K562 (cell line): ENCODE data around the gene IGSF21. TPM values are rescaled to one million over a fixed set of nuclear protein-coding genes. Genes with fewer than 3 reads are reported as not detected.
A peak's percentile ranks its signal among the peaks of the same experiment; 100 is the strongest.

Source experiments
- ATAC-seq: fragments of 200-7000 bp; cut with Tn5 transposase; 3 replicates; pipeline ENCODE4 v1.9.1; 2020; ENCODE audit warnings: moderate library complexity
- BruUV-seq: library from RNA; stranded (reverse); fragments of 400-500 nt; replicated peaks from 2 replicates; lab custom pipeline; 2021; lab: Mats Ljungman, UMichigan
- CTCF ChIA-PET: fragments of 300-600 bp; formaldehyde crosslinking; extraction: SDS; loops from one replicate; lab custom pipeline; 2021; ENCODE audit warnings: low intra/inter-chr PET ratio; lab: Yijun Ruan, JAX
- POLR2A ChIA-PET: fragments of 300-600, 350-650 bp; sonication (Branson Sonifier 250); formaldehyde crosslinking; extraction: SDS; loops from one replicate; lab custom pipeline; 2021; ENCODE audit warnings: antibody characterized with exemption, inconsistent platforms; lab: Yijun Ruan, JAX
- DNase-seq, 4 experiments: peaks; one replicate each; pipeline versions ENCODE4 v3.0.0 to v3.0.0-alpha.2; 2011 to 2018; ENCODE audit warnings: low spot score in 3 of 4, mixed read lengths in 3 of 4; ENCODE audit errors: extremely low read depth in 1 of 4
- FAIRE-seq: peaks from 2 replicates; lab custom pipeline; 2011; peaks lifted over from hg19 to GRCh38; lab: Jason Lieb, UNC
- H2AFZ ChIP-seq: 2 replicates; pipeline ENCODE4 v1.6.0; 2011; ENCODE audit warnings: low read depth, low read length, control low read depth, inconsistent platforms
- H3K27ac ChIP-seq: fragments of 200-600 bp; 3 replicates; pipeline ENCODE4 v1.8.0; 2011; ENCODE audit warnings: low read depth, mild to moderate bottlenecking, control low read depth, inconsistent platforms, low read length, moderate library complexity, mixed read lengths; ENCODE audit errors: extremely low read depth
- H3K27me3 ChIP-seq, 2 experiments: fragments of 300-600 bp in 1 of 2; 2 replicates in 1 of 2; 3 replicates in 1 of 2; pipeline versions ENCODE4 v1.6.0 to v1.8.0; 2011; ENCODE audit warnings: inconsistent platforms in 2 of 2, low read length in 2 of 2, mild to moderate bottlenecking in 1 of 2, mixed read lengths in 1 of 2, moderate library complexity in 1 of 2; ENCODE audit not compliant: control insufficient read depth in 2 of 2, insufficient read depth in 2 of 2
- H3K36me3 ChIP-seq: fragments of 300-600 bp; 3 replicates; pipeline ENCODE4 v1.8.0; 2011; ENCODE audit warnings: mild to moderate bottlenecking, low read length, inconsistent platforms; ENCODE audit not compliant: control insufficient read depth, insufficient read depth
- H3K4me1 ChIP-seq, 2 experiments: fragments of 200-600 bp in 1 of 2; replicated peaks in 1 of 2; 2 replicates in 1 of 2; 3 replicates in 1 of 2; pipeline versions ENCODE4 v1.5.1 to v1.8.0; 2011; ENCODE audit warnings: inconsistent platforms in 2 of 2, low read length in 2 of 2, mild to moderate bottlenecking in 1 of 2, mixed read lengths in 1 of 2, moderate library complexity in 1 of 2; ENCODE audit not compliant: control insufficient read depth in 2 of 2, insufficient read depth in 2 of 2
- H3K4me2 ChIP-seq: 2 replicates; pipeline ENCODE4 v1.6.1; 2011; ENCODE audit warnings: low read length, control low read depth, inconsistent platforms, mixed read lengths; ENCODE audit not compliant: insufficient read depth
- H3K4me3 ChIP-seq: fragments of 200-600 bp; sonication (generic), shearing (Covaris generic); 2 replicates; pipeline ENCODE4 v1.5.1; 2016; ENCODE audit warnings: control low read depth, inconsistent platforms
- H3K79me2 ChIP-seq: fragments of 200-600 bp; 3 replicates; pipeline ENCODE4 v1.8.0; 2011; ENCODE audit warnings: low read length, inconsistent platforms; ENCODE audit not compliant: control insufficient read depth, insufficient read depth
- H3K9ac ChIP-seq, 2 experiments: 2 replicates each; pipeline versions ENCODE4 v1.6.0 to v1.6.1; 2011; ENCODE audit warnings: low read depth in 2 of 2, low read length in 2 of 2, control low read depth in 1 of 2, inconsistent platforms in 1 of 2, mild to moderate bottlenecking in 1 of 2, mixed read lengths in 1 of 2; ENCODE audit not compliant: insufficient read depth in 1 of 2
- H3K9me1 ChIP-seq: one replicate; pipeline ENCODE4 v1.6.0; 2011; ENCODE audit warnings: inconsistent platforms, mild to moderate bottlenecking, low read length, moderate library complexity; ENCODE audit not compliant: control insufficient read depth, insufficient read depth
- H3K9me3 ChIP-seq: replicated peaks from 2 replicates; pipeline ENCODE4 v1.5.1; 2011; ENCODE audit warnings: low read depth, low read length, inconsistent platforms; ENCODE audit not compliant: control insufficient read depth, insufficient read depth
- H4K20me1 ChIP-seq: replicated peaks from 2 replicates; pipeline ENCODE4 v1.6.1; 2011; ENCODE audit warnings: low read length, inconsistent platforms, mixed read lengths; ENCODE audit not compliant: control insufficient read depth, insufficient read depth
- CREB3 ChIP-seq: fragments of 450-650 bp; conservative IDR thresholded peaks from 2 replicates; pipeline ENCODE4 v1.6.1; 2016; ENCODE audit warnings: missing genetic modification characterization, low read depth, mild to moderate bottlenecking, missing compliant biosample characterization, moderate library complexity
- CTCF ChIP-seq, 3 experiments: IDR thresholded peaks in 2 of 3; conservative IDR thresholded peaks in 1 of 3; 2 replicates each; pipeline ENCODE4 v1.5.1; 2011 to 2012; ENCODE audit warnings: low read length in 3 of 3, mild to moderate bottlenecking in 3 of 3, control low read depth in 2 of 3, improper control_type of control experiment in 1 of 3, inconsistent platforms in 1 of 3, low read depth in 1 of 3, mixed read lengths in 1 of 3, moderate library complexity in 1 of 3; ENCODE audit not compliant: insufficient read depth in 2 of 3
- ELF2 ChIP-seq: fragments of 250-450 bp; sonication (Bioruptor Pico); IDR thresholded peaks from 2 replicates; pipeline ENCODE4 v1.5.0; 2021; ENCODE audit warnings: mild to moderate bottlenecking
- HLTF ChIP-seq: fragments of 450-650 bp; IDR thresholded peaks from 2 replicates; pipeline ENCODE4 v1.6.1; 2016
- KLF16 ChIP-seq: IDR thresholded peaks from 2 replicates; pipeline ENCODE4 v1.6.1; 2016; ENCODE audit warnings: antibody characterized with exemption
- NR3C1 ChIP-seq: sonication (generic); formaldehyde crosslinking; IDR thresholded peaks from 2 replicates; pipeline ENCODE4 v1.8.1; 2022; ENCODE audit warnings: missing genetic modification reagents
- RAD21 ChIP-seq, 2 experiments: fragments of 250-450 bp in 1 of 2; fragments of 450-650 bp in 1 of 2; sonication (Bioruptor Pico) in 1 of 2; formaldehyde crosslinking in 1 of 2; IDR thresholded peaks in 1 of 2; conservative IDR thresholded peaks in 1 of 2; 2 replicates each; pipeline versions ENCODE4 v1.4.0 to v1.8.0; 2020 to 2022; ENCODE audit warnings: mild to moderate bottlenecking in 2 of 2, moderate library complexity in 1 of 2
- SAFB ChIP-seq: fragments of 200-400 bp; formaldehyde crosslinking; IDR thresholded peaks from 2 replicates; pipeline ENCODE4 v1.6.1; 2017; ENCODE audit warnings: low read depth, low read length, borderline replicate concordance
- SMC3 ChIP-seq: conservative IDR thresholded peaks from 2 replicates; pipeline ENCODE4 v1.6.1; 2011; ENCODE audit warnings: low read depth, low read length, improper control_type of control experiment; ENCODE audit not compliant: insufficient read depth
- SNRNP70 ChIP-seq: fragments of 200-400 bp; formaldehyde crosslinking; optimal IDR thresholded peaks from 2 replicates; pipeline ENCODE3; 2017; ENCODE audit warnings: low read depth, low read length
- SRSF1 ChIP-seq: fragments of 200-400 bp; formaldehyde crosslinking; IDR thresholded peaks from 2 replicates; pipeline ENCODE4 v1.6.1; 2017; ENCODE audit warnings: mild to moderate bottlenecking, low read depth, low read length, moderate library complexity
- ZBTB17 ChIP-seq: fragments of 450-650 bp; formaldehyde crosslinking; IDR thresholded peaks from 2 replicates; pipeline ENCODE4 v1.4.0; 2020; ENCODE audit warnings: mild to moderate bottlenecking
- ZBTB49 ChIP-seq: sonication (generic); formaldehyde crosslinking; IDR thresholded peaks from 2 replicates; pipeline ENCODE4 v1.8.0; 2022; ENCODE audit warnings: missing genetic modification reagents, mild to moderate bottlenecking, borderline replicate concordance
- ZNF384 ChIP-seq: IDR thresholded peaks from 2 replicates; pipeline ENCODE4 v1.6.1; 2012; ENCODE audit warnings: low read depth, low read length, improper control_type of control experiment
- ZNF551 ChIP-seq: fragments of 250-450 bp; sonication (Bioruptor Pico); IDR thresholded peaks from 2 replicates; pipeline ENCODE4 v1.5.0; 2021; ENCODE audit warnings: mild to moderate bottlenecking, moderate library complexity
- ZNF696 ChIP-seq: fragments of 250-450 bp; sonication (Bioruptor Pico); conservative IDR thresholded peaks from 2 replicates; pipeline ENCODE4 v1.4.0; 2020; ENCODE audit warnings: mild to moderate bottlenecking, moderate library complexity
- WGBS: fragments of 100-300 bp; shearing (Covaris generic); methylation state at CpG from one replicate; pipeline ENCODE4 v1.1.6; 2016; ENCODE audit warnings: low coverage, mixed read lengths; ENCODE audit not compliant: insufficient coverage; ENCODE audit errors: missing lambda C conversion rate; 5-methylcytosine and 5-hydroxymethylcytosine counted together
- in situ Hi-C: fragments of 300-500 bp; cut with MboI; formaldehyde crosslinking; loops from 4 replicates; pipeline ENCODE4 v1.15.0; 2018; ENCODE audit warnings: inconsistent platforms, mixed read lengths
- intact Hi-C: fragments of 100-400 bp; cut with micrococcal nuclease; formaldehyde crosslinking; loops from 2 replicates; pipeline ENCODE4 v1.14.2; 2022
- polyA plus RNA-seq, 8 experiments: library from polyadenylated mRNA; depleted of rRNA in 4 of 8; stranded (reverse) in 5 of 8; unstranded in 3 of 8; fragments of >200 nt; fragmentation: Nextera tagmentation in 2 of 8; fragmentation: Illumina TruSeq in 1 of 8; extraction: Ambion mirVana in 2 of 8; extraction: Trizol in 1 of 8; gene quantifications; 2 replicates each; pipeline versions ENCODE4 v1.2.1 to v1.2.3, GENCODE V29; 2011 to 2014; ENCODE audit warnings: inconsistent platforms in 1 of 8, missing spikeins in 1 of 8
- total RNA-seq, 7 experiments: library from RNA; depleted of rRNA in 6 of 7; stranded (reverse); fragments of >200 nt in 6 of 7; fragmentation: Illumina TruSeq in 2 of 7; extraction: Trizol in 2 of 7; gene quantifications; 2 replicates each; pipeline versions ENCODE4 v1.2.1 to v1.2.3, GENCODE V29; 2011 to 2021; ENCODE audit warnings: low replicate concordance in 1 of 7

IGSF21 gene
- total and polyA plus RNA-seq, 9 of the 15 experiments (the other 6 are each of a cell fraction or from before 2014, with no cell fraction given), result not detected

GRCh38 chr1:18100060-18100459 is 7.5 kb upstream of the IGSF21 start (continued):
- no peak for TF ChIP-seq ZBTB49 (CRISPR knock-in tag)

GRCh38 chr1:18100491-18101063 is 7.0 kb upstream of the IGSF21 start:
- H3K27me3 ChIP-seq, result no peaks in the 10 kb centered on the region; a peak in 1 of 5 replicates
- FAIRE-seq (peak; percentile 99), DNase-seq (peak; percentile 71 to 88 (median 82)), ATAC-seq (peak; percentile 82)
- H3K9me1 ChIP-seq, result no peaks in the 10 kb centered on the region
- ChIA-PET POLR2A (interaction anchor here (0.5 to 0.7 kb wide), 3 partner anchors 129 to 506 kb away, joined by 3 to 4 read pairs (median 3); no protein-coding TSS in a partner anchor), CTCF (interaction anchor here (1.2 kb wide), 1 partner anchor 181 kb away, joined by 3 read pairs; no protein-coding TSS in a partner anchor)
- in situ Hi-C loops, result loop anchor here (10.0 kb wide), 1 partner anchor 176 kb away; no protein-coding TSS in a partner anchor
- no peak overlapping the region for H3K4me3 ChIP-seq
- no peak overlapping the region for H2AFZ ChIP-seq
- no TSS peak for BruUV-seq
- no peaks in the 10 kb centered on the region for H3K9me3 ChIP-seq
- no peak overlapping the region for H3K27ac ChIP-seq
- H4K20me1 ChIP-seq, result 0 out of 2 replicates have a peak, but pooled peaks cover 6% of the 10 kb centered on the region
- H3K79me2 ChIP-seq, result no peaks in the 10 kb centered on the region
- no peaks in the 10 kb centered on the region for H3K4me1 ChIP-seq
- no peaks in the 10 kb centered on the region for H3K36me3 ChIP-seq
- H3K9ac ChIP-seq, result no peak overlapping the region
- under 1% methylated on average over 10 of the region's 10 CpGs for WGBS
- intact Hi-C loops, result loop anchor here (2.0 to 10.0 kb wide), 3 partner anchors 116 to 436 kb away; no protein-coding TSS in a partner anchor
- no peak overlapping the region for H3K4me2 ChIP-seq
- TF ChIP-seq CREB3 (tag) (no peak), SRSF1 (no peak), ZNF551 (CRISPR knock-in tag) (no peak), SNRNP70 (no peak), SMC3 (peak; percentile 62), ELF2 (CRISPR knock-in tag) (no peak), RAD21 (CRISPR knock-in tag; conservative IDR thresholded peaks at IDR 0.05 in 1 of 2, IDR thresholded peaks at IDR 0.05 in 1 of 2) (peak; percentile 35 to 74), SAFB (no peak), ZNF384 (no peak), ZNF696 (CRISPR knock-in tag) (no peak), HLTF (no peak), NR3C1 (no peak), KLF16 (0 out of 2 replicates have a peak, but pooled peaks have one; percentile 15), CTCF (IDR thresholded peaks at IDR 0.05 in 2 of 3, conservative IDR thresholded peaks at IDR 0.05 in 1 of 3; ENCODE audit: insufficient read depth in 2 of 3, low read depth in 1 of 3, low read length in 3 of 3) (peak; percentile 65 to 89 (median 83)), ZBTB17 (CRISPR knock-in tag) (no peak)
